CD4-positive, alpha-beta T cell (primary cell): Measurements from ENCODE around the gene HMG20B. TPM values are rescaled to one million over a fixed set of nuclear protein-coding genes. Genes with fewer than 3 reads are reported as not detected.

ENCODE experiments used
- ATAC-seq: fragments of 200-7000 bp; cut with Tn5 transposase; one replicate; pipeline ENCODE4 v1.10.0; 2022; ENCODE audit warnings: mild to moderate bottlenecking; ENCODE audit not compliant: poor library complexity
- CTCF ChIA-PET: fragments of 350-600 bp; sonication (Branson Sonifier 250); formaldehyde crosslinking; loops from one replicate; lab custom pipeline; 2021; ENCODE audit warnings: antibody characterized with exemption, inconsistent platforms; lab: Charles Lee
- POLR2A ChIA-PET: fragments of 350-600 bp; sonication (Branson Sonifier 250); formaldehyde crosslinking; loops from one replicate; lab custom pipeline; 2021; ENCODE audit warnings: antibody characterized with exemption, inconsistent platforms; lab: Charles Lee
- DNase-seq, 14 experiments: peaks; one replicate each; pipeline ENCODE4 v3.0.0-alpha.2; 2013 to 2020; ENCODE audit warnings: mixed read lengths in 2 of 14
- H3K27ac ChIP-seq, 2 donors: one replicate each; pipeline versions ENCODE4 v1.5.1 to v1.7.0; 2013; ENCODE audit warnings: low read length in 2 of 2, low read depth in 1 of 2, mild to moderate bottlenecking in 1 of 2
- H3K27me3 ChIP-seq, 2 experiments: 1 replicate in 1 of 2; 2 replicates in 1 of 2; pipeline versions ENCODE4 v1.6.1 to v1.7.0; 2013; ENCODE audit warnings: low read length in 2 of 2, control low read depth in 1 of 2, mild to moderate bottlenecking in 1 of 2, moderate library complexity in 1 of 2; ENCODE audit not compliant: insufficient read depth in 2 of 2, control insufficient read depth in 1 of 2
- H3K36me3 ChIP-seq: one replicate; pipeline ENCODE4 v1.6.1; 2013; ENCODE audit warnings: low read length, control low read depth; ENCODE audit not compliant: insufficient read depth
- H3K4me1 ChIP-seq: one replicate; pipeline ENCODE4 v1.6.1; 2013; ENCODE audit warnings: low read length, control low read depth; ENCODE audit not compliant: insufficient read depth
- H3K4me3 ChIP-seq: one replicate; pipeline ENCODE4 v1.5.1; 2013; ENCODE audit warnings: mild to moderate bottlenecking, low read length, moderate library complexity
- H3K9me3 ChIP-seq, 2 experiments: 1 replicate in 1 of 2; 2 replicates in 1 of 2; pipeline versions ENCODE4 v1.6.1 to v1.7.0; 2013; ENCODE audit warnings: low read length in 2 of 2, mild to moderate bottlenecking in 2 of 2, control low read depth in 1 of 2, moderate library complexity in 1 of 2; ENCODE audit not compliant: control insufficient read depth in 1 of 2, insufficient read depth in 1 of 2
- H3K27ac Mint-ChIP-seq: one replicate; pipeline ENCODE4 v1.8.0; 2020; ENCODE audit warnings: mixed read lengths
- H3K27me3 Mint-ChIP-seq: one replicate; pipeline ENCODE4 v1.8.0; 2021; ENCODE audit warnings: mixed read lengths
- H3K36me3 Mint-ChIP-seq: one replicate; pipeline ENCODE4 v1.8.0; 2021; ENCODE audit warnings: low read depth, mixed read lengths
- H3K4me1 Mint-ChIP-seq: one replicate; pipeline ENCODE4 v1.8.0; 2021; ENCODE audit warnings: low read depth, mixed read lengths
- H3K4me3 Mint-ChIP-seq: one replicate; pipeline ENCODE4 v1.8.0; 2020; ENCODE audit warnings: mild to moderate bottlenecking, mixed read lengths
- H3K9me3 Mint-ChIP-seq: one replicate; pipeline ENCODE4 v1.8.0; 2020; ENCODE audit warnings: mixed read lengths
- intact Hi-C, 2 experiments: fragments of 100-400 bp; cut with DNase I in 1 of 2; cut with micrococcal nuclease in 1 of 2; formaldehyde crosslinking; loops; one replicate each; pipeline versions ENCODE4 v1.15.1 to v1.9.0; 2023 to 2025; cut with DNase I, micrococcal nuclease
- total RNA-seq, 174 experiments: library from RNA in 2 of 174; stranded (reverse) in 2 of 174; gene quantifications; one replicate each; pipeline ENCODE4 v1.2.3 and lab custom pipeline; 2021 to 2026
- TF ChIP-seq, protein P1 (sequence below): fragments of 200-600 bp; IDR thresholded peaks from one replicate; pipeline ENCODE4 v1.8.0; 2022; ENCODE audit warnings: antibody characterized with exemption, mild to moderate bottlenecking

Gene HMG20B
- total RNA-seq, 2 experiments from 2014 or later: 34.3 to 36.6 TPM

DNA sequence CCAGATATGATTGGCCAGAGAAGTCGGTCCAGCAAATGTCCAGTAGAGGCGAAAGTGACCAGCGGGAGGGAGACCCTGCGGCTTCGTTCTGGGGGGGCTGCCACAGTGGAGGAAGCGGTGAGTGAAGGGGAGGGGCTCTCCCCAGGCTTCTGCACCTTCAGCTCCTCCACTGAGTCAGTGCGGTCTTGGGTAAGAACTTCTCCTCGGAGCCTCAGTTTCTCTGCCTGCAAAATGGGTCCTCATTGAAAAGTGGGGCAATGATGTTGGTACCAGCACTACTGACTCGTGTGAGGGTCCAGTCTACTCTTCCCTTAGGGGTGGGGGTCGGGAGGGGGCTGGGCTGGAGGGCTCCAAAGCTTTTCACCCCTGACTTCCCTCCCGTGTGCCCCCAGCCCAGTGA is 16.7 kb downstream of the HMG20B start:
- H3K27ac ChIP-seq: no peak overlapping the region
- H3K27me3 ChIP-seq: no peaks in the 10 kb centered on the region
- POLR2A ChIA-PET: no interaction called here
- H3K27ac Mint-ChIP-seq: no peak overlapping the region
- H3K4me1 Mint-ChIP-seq: no peaks in the 10 kb centered on the region
- no peaks in the 10 kb centered on the region for H3K36me3 ChIP-seq
- intact Hi-C loops: loop anchor here in 1 of 2 experiments (5.0 kb wide), 2 partner anchors 42 to 118 kb away; partner anchors contain the start of gene TJP3
- no peaks in the 10 kb centered on the region for H3K9me3 Mint-ChIP-seq
- CTCF ChIA-PET: no interaction called here
- TF ChIP-seq, protein P1, sequence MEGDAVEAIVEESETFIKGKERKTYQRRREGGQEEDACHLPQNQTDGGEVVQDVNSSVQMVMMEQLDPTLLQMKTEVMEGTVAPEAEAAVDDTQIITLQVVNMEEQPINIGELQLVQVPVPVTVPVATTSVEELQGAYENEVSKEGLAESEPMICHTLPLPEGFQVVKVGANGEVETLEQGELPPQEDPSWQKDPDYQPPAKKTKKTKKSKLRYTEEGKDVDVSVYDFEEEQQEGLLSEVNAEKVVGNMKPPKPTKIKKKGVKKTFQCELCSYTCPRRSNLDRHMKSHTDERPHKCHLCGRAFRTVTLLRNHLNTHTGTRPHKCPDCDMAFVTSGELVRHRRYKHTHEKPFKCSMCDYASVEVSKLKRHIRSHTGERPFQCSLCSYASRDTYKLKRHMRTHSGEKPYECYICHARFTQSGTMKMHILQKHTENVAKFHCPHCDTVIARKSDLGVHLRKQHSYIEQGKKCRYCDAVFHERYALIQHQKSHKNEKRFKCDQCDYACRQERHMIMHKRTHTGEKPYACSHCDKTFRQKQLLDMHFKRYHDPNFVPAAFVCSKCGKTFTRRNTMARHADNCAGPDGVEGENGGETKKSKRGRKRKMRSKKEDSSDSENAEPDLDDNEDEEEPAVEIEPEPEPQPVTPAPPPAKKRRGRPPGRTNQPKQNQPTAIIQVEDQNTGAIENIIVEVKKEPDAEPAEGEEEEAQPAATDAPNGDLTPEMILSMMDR: no peak
- no peaks in the 10 kb centered on the region for H3K36me3 Mint-ChIP-seq
- peaks cover 11% of the 10 kb centered on the region for H3K4me1 ChIP-seq
- H3K4me3 Mint-ChIP-seq: no peak overlapping the region
- H3K4me3 ChIP-seq: no peak overlapping the region
- no peak for ATAC-seq
- no peak for DNase-seq
- no peaks in the 10 kb centered on the region for H3K9me3 ChIP-seq
- no peaks in the 10 kb centered on the region for H3K27me3 Mint-ChIP-seq

DNA sequence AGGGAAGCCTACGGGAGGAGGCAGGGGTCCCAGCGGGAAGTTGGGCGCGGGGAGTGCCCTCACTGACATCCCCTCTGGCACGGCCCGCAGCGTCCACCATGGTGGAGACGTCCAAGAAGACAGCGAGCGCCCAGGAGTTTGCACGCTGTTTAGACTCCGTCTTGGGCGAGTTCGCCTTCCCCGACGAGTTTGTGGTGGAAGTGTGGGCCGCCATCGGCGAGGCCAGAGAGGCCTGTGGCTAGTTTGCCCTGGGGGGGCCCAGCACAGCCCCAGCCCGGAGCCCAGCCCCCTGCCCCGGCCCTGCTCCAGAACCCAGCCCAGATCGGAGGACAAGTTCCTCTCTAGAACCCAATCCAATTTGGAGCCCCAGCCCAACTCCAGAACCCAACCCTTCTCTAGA is 17.2 kb downstream of the HMG20B start:
- no peaks in the 10 kb centered on the region for H3K9me3 ChIP-seq
- no peak for ATAC-seq
- intact Hi-C loops: loop anchor here in 1 of 2 experiments (5.0 to 10.0 kb wide), 3 partner anchors 43 to 255 kb away; partner anchors contain the start of gene TJP3
- TF ChIP-seq, protein P1: no peak
- ChIA-PET POLR2A (interaction anchor here (0.6 kb wide), 2 partner anchors 15 to 53 kb away, joined by 3 to 4 read pairs; no protein-coding TSS in a partner anchor), CTCF (no interaction called here)
- no peak overlapping the region for H3K27ac Mint-ChIP-seq
- peaks cover 11% of the 10 kb centered on the region for H3K4me1 ChIP-seq
- no peak overlapping the region for H3K4me3 Mint-ChIP-seq
- H3K27me3 Mint-ChIP-seq: no peaks in the 10 kb centered on the region
- no peaks in the 10 kb centered on the region for H3K36me3 ChIP-seq
- DNase-seq: no peak
- no peaks in the 10 kb centered on the region for H3K4me1 Mint-ChIP-seq
- H3K36me3 Mint-ChIP-seq: no peaks in the 10 kb centered on the region
- H3K27me3 ChIP-seq: no peaks in the 10 kb centered on the region
- no peak overlapping the region for H3K27ac ChIP-seq
- no peak overlapping the region for H3K4me3 ChIP-seq
- H3K9me3 Mint-ChIP-seq: no peaks in the 10 kb centered on the region

DNA sequence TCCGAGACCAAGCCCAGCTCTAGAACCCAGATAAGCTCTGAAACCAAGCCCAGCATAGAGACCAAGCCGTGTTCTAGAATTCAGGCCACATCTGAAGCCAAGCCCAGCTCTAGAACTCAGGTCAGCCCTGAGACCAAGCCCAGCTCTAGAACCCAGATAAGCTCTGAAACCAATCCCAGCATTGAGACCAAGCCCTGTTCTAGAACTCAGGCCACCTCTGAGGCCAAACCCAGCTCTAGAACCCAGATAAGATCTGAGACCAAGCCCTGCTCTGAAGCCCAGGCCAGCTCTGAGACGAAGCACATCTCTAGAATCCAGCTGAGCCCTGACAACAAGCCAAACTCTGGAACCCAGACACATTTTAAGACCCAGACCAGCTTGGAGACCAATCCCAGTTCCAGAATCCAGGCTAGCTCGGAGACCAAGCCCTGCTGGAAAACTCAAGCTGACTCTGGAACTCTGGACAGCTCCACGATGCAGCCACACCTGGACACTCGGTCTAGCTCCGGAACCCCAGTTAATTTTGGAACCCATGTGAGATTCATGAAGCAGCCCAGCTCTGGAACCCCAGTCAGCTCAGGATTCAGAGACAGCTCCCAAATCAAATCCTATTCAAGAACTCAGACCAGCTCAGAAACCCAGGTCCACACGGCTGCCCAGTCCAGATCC is 18.4 kb downstream of the HMG20B start:
- intact Hi-C loops: loop anchor here in 1 of 2 experiments (10.0 kb wide), 1 partner anchor 254 kb away; no protein-coding TSS in a partner anchor
- no peaks in the 10 kb centered on the region for H3K27me3 Mint-ChIP-seq
- H3K36me3 ChIP-seq: no peaks in the 10 kb centered on the region
- H3K9me3 Mint-ChIP-seq: no peaks in the 10 kb centered on the region
- H3K27ac ChIP-seq: no peak overlapping the region
- H3K4me1 Mint-ChIP-seq: no peaks in the 10 kb centered on the region
- no peaks in the 10 kb centered on the region for H3K36me3 Mint-ChIP-seq
- no peak for ATAC-seq
- peaks cover 2% of the 10 kb centered on the region for H3K4me1 ChIP-seq
- H3K27ac Mint-ChIP-seq: no peak overlapping the region
- no peaks in the 10 kb centered on the region for H3K27me3 ChIP-seq
- CTCF ChIA-PET: interaction anchor here (1.9 kb wide), 1 partner anchor 46 kb away, joined by 6 read pairs; no protein-coding TSS in a partner anchor
- no peak overlapping the region for H3K4me3 ChIP-seq
- H3K9me3 ChIP-seq: no peaks in the 10 kb centered on the region
- TF ChIP-seq, protein P1: no peak
- H3K4me3 Mint-ChIP-seq: no peak overlapping the region
- POLR2A ChIA-PET: interaction anchor here (0.6 to 1.3 kb wide), 2 partner anchors 13 to 113 kb away, joined by 3 read pairs; no protein-coding TSS in a partner anchor
- DNase-seq: no peak
